Measurements from ENCODE around the gene TUBB3. TPM values are rescaled to one million over a fixed set of nuclear protein-coding genes. Genes with fewer than 3 reads are reported as not detected.
A peak's percentile ranks its signal among the peaks of the same experiment; 100 is the strongest.

The TUBB3 gene
- total RNA-seq, 3 donors from 2014 or later (not counting 1 experiment from before 2014, with no cell fraction given), result 1.1 to 1.3 (median 1.2) TPM

DNA sequence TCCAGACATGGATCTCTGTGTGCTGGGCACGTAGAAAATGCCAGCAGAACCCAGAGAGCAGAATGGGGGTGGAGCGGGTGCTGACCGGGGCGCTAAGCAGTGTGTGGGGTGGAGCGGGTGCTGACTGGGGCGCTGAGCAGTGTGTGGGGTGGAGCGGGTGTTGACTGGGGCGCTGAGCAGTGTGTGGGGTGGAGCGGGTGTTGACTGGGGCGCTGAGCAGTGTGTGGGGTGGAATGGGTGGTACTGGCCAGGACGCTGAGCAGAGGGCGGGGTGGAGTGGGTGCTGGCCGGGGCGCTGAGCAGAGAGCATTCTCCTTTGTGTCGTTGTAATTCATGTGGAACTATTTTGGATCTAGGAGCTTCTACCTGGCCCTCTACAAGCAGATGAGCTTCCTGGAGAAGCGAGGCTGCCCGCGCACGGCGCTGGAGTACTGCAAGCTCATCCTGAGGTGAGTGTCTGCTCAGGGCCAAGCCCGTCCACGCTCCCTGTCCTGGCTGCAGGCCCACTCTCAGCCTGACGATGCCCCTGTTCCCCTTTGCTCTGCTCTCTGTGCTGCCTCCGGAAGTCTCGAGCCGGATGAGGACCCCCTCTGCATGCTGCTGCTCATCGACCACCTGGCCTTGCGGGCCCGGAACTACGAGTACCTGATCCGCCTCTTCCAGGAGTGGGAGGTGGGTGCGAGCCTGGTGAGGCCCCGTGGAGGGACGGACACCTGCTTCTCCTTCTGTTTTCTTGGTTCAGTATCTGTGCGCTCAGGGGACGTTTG, 24.8 kb upstream of the TUBB3 start:
- H3K4me1 Mint-ChIP-seq, result peaks cover 5 to 6% of the 10 kb centered on the region in 2 donors
- H3K4me3 Mint-ChIP-seq, result peak overlapping the region; percentile 67
- Histone ChIP-seq H3K36me3 (ENCODE audit: control insufficient read depth, insufficient read depth, low read length) (peaks cover 65% of the 10 kb centered on the region), H3K9me3 (ENCODE audit: control insufficient read depth, insufficient read depth, low read length) (no peaks in the 10 kb centered on the region), H3K27ac (ENCODE audit: low read length) (peak overlapping the region; percentile 19), H3K4me1 (ENCODE audit: control insufficient read depth, insufficient read depth, low read length) (no peaks in the 10 kb centered on the region), H3K4me3 (ENCODE audit: low read length) (no peak overlapping the region), H3K27me3 (ENCODE audit: control insufficient read depth, insufficient read depth, low read length) (no peaks in the 10 kb centered on the region)
- intact Hi-C loops (cut with micrococcal nuclease), result no loop called here
- 91% methylated on average over 36 of the region's 36 CpGs for WGBS (ENCODE audit: insufficient coverage)
- no peak for DNase-seq
- no peak for TF ChIP-seq CTCF (IDR thresholded peaks at IDR 0.05)
- ATAC-seq, result peak; percentile 46 to 56 (median 50)
- no peaks in the 10 kb centered on the region for H3K9me3 Mint-ChIP-seq
- H3K27ac Mint-ChIP-seq, result peak overlapping the region; percentile 65 to 68
- no peaks in the 10 kb centered on the region for H3K27me3 Mint-ChIP-seq (ENCODE audit: low read depth in 2 of 2)
- peaks cover 6% of the 10 kb centered on the region for H3K36me3 Mint-ChIP-seq

DNA sequence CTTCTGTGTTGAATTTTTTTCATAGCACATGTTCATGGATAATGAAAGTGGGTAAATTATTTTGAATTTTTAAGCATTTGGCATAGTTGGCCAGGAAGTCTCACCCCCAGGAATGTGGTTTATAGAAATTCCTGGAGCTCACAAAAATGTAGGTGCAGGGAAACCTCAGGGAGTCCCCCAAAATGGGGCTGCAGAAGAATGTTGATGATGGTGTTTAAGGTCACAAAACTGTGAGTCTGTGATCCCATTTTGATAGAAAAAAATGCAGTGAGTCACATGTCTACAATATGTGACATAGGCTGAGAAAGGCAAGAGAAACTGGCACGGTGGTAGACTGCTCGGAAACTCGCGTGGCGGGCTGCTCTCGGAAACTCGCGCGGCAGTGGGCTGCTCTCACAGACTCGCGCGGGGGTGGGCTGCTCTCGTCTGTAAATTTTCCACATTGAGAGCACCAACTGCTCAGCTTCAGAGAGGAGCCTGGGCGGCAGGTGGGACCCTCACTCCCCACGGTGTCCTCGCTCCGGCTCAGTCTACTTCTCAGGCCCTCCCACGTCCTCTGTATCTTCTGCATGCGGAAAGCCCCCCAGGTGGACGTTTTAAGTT, 23.2 kb upstream of the TUBB3 start:
- no peaks in the 10 kb centered on the region for H3K27me3 ChIP-seq (ENCODE audit: control insufficient read depth, insufficient read depth, low read length)
- TF ChIP-seq CTCF (IDR thresholded peaks at IDR 0.05), result no peak
- H3K27ac Mint-ChIP-seq, result no peak overlapping the region

DNA sequence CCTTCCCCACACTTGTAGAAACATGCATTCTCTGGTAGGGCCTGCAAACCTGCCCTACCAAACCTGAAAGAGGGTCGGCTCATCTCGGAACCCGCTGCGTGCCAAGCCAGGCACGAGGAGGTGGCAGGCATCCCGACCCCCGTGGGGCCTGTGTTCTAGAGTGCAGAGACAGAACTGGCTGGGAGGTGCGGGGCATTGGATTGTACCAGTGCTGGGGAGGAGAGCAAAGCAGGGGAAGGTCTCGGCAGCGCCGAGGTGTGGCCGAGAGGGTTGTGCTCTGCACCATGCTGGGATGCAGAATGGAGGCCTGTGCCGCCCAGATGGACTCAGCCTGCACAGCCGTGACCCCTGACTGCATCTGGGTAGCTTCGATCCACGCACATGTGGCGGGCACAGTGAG, 22.3 kb upstream of the TUBB3 start:
- Mint-ChIP-seq H3K27me3 (ENCODE audit: low read depth in 2 of 2) (no peaks in the 10 kb centered on the region), H3K4me3 (no peak overlapping the region), H3K27ac (no peak overlapping the region), H3K4me1 (peaks cover 5 to 6% of the 10 kb centered on the region in 2 donors), H3K9me3 (no peaks in the 10 kb centered on the region), H3K36me3 (peaks cover 6% of the 10 kb centered on the region)
- H3K36me3 ChIP-seq (ENCODE audit: control insufficient read depth, insufficient read depth, low read length), result peaks cover 73% of the 10 kb centered on the region
- no peak overlapping the region for H3K27ac ChIP-seq (ENCODE audit: low read length)
- intact Hi-C loops (cut with micrococcal nuclease), result no loop called here
- 96% methylated on average over 17 of the region's 17 CpGs for WGBS (ENCODE audit: insufficient coverage)
- DNase-seq, result no peak
- no peak for TF ChIP-seq CTCF (IDR thresholded peaks at IDR 0.05)
- H3K9me3 ChIP-seq (ENCODE audit: control insufficient read depth, insufficient read depth, low read length), result no peaks in the 10 kb centered on the region
- no peak overlapping the region for H3K4me3 ChIP-seq (ENCODE audit: low read length)
- H3K27me3 ChIP-seq (ENCODE audit: control insufficient read depth, insufficient read depth, low read length), result no peaks in the 10 kb centered on the region
- no peak for ATAC-seq
- H3K4me1 ChIP-seq (ENCODE audit: control insufficient read depth, insufficient read depth, low read length), result no peaks in the 10 kb centered on the region

More for the DNA sequence above, 23.2 kb upstream of the TUBB3 start:
- Mint-ChIP-seq H3K36me3 (peaks cover 6% of the 10 kb centered on the region), H3K27me3 (ENCODE audit: low read depth in 2 of 2) (no peaks in the 10 kb centered on the region), H3K4me1 (peaks cover 5 to 6% of the 10 kb centered on the region in 2 donors), H3K9me3 (no peaks in the 10 kb centered on the region), H3K4me3 (no peak overlapping the region)
- no peaks in the 10 kb centered on the region for H3K9me3 ChIP-seq (ENCODE audit: control insufficient read depth, insufficient read depth, low read length)
- WGBS (ENCODE audit: insufficient coverage), result 95% methylated on average over 20 of the region's 20 CpGs
- ATAC-seq (no peak), DNase-seq (no peak)
- H3K4me3 ChIP-seq (ENCODE audit: low read length), result no peak overlapping the region
- H3K27ac ChIP-seq (ENCODE audit: low read length), result no peak overlapping the region
- no peaks in the 10 kb centered on the region for H3K4me1 ChIP-seq (ENCODE audit: control insufficient read depth, insufficient read depth, low read length)
- H3K36me3 ChIP-seq (ENCODE audit: control insufficient read depth, insufficient read depth, low read length), result peaks cover 73% of the 10 kb centered on the region
- intact Hi-C loops (cut with micrococcal nuclease), result no loop called here

Data from natural killer cell (primary cell).